GM23248 (cell line): ENCODE data around the gene SETBP1.

Source experiments
- EZH2 ChIP-seq: fragments of 200-600 bp; sonication (generic); IDR thresholded peaks from 2 replicates; pipeline ENCODE4 v1.6.1; 2018; ENCODE audit warnings: antibody characterized with exemption, mild to moderate bottlenecking; ENCODE audit not compliant: insufficient read depth, poor library complexity, severe bottlenecking
- EZH2phosphoT487 ChIP-seq: fragments of 200-600 bp; sonication (generic); IDR thresholded peaks from 2 replicates; pipeline ENCODE4 v1.6.1; 2018; ENCODE audit warnings: antibody characterized with exemption, moderate library complexity, mild to moderate bottlenecking, low read depth; ENCODE audit not compliant: insufficient read depth

- TF ChIP-seq EZH2, result no peak
- no peak for TF ChIP-seq EZH2phosphoT487
These were observed 101.9 kb downstream of the SETBP1 start for GRCh38 chr18:44782617-44783016.
